Gastroesophageal sphincter (tissue), 4 donors: Measurements from ENCODE around the gene NUDT4. TPM values are rescaled to one million over a fixed set of nuclear protein-coding genes. Genes with fewer than 3 reads are reported as not detected.

Source experiments
- ATAC-seq: fragments of 150-250 bp; one replicate; pipeline ENCODE4 v1.9.1; 2016; ENCODE audit warnings: mild to moderate bottlenecking, moderate library complexity
- H3K27ac ChIP-seq, 4 donors: fragments of 200-600 bp; sonication (generic) in 3 of 4; 1 replicate in 3 of 4; 2 replicates in 1 of 4; pipeline ENCODE4 v1.5.1; 2016 to 2019
- H3K27me3 ChIP-seq: fragments of 200-600 bp; sonication (generic); one replicate; pipeline ENCODE4 v1.5.1; 2019
- H3K36me3 ChIP-seq, 2 donors: fragments of 200-600 bp; sonication (generic); one replicate each; pipeline ENCODE4 v1.5.1; 2019; ENCODE audit warnings: control low read depth in 1 of 2
- H3K4me1 ChIP-seq, 3 donors: fragments of 200-600 bp; sonication (generic); 1 replicate in 2 of 3; 2 replicates in 1 of 3; pipeline ENCODE4 v1.5.1; 2016 to 2019; ENCODE audit warnings: control low read depth in 2 of 3
- H3K4me3 ChIP-seq, 2 donors: fragments of 200-600 bp; sonication (generic); one replicate each; pipeline ENCODE4 v1.5.1; 2019; ENCODE audit warnings: mild to moderate bottlenecking in 1 of 2, moderate library complexity in 1 of 2
- H3K9me3 ChIP-seq, 3 donors: fragments of 200-600 bp; sonication (generic); one replicate each; pipeline ENCODE4 v1.5.1; 2017 to 2019; ENCODE audit warnings: control low read depth in 2 of 3
- CTCF ChIP-seq, 4 experiments: fragments of 200-600 bp in 2 of 4; fragments of 450-650 bp in 2 of 4; sonication (generic) in 1 of 4; IDR thresholded peaks; one replicate each; pipeline ENCODE4 v1.5.1; 2017 to 2019; ENCODE audit warnings: antibody characterized with exemption in 4 of 4, mild to moderate bottlenecking in 2 of 4, moderate library complexity in 2 of 4
- EP300 ChIP-seq: sonication (generic); formaldehyde crosslinking; IDR thresholded peaks from one replicate; pipeline ENCODE4 v1.6.1; 2017; ENCODE audit warnings: antibody characterized with exemption, mild to moderate bottlenecking
- POLR2A ChIP-seq, 2 donors: fragments of 450-650 bp; IDR thresholded peaks; one replicate each; pipeline ENCODE4 v1.6.1; 2017; ENCODE audit warnings: antibody characterized with exemption in 2 of 2, mild to moderate bottlenecking in 2 of 2, moderate library complexity in 1 of 2
- POLR2AphosphoS5 ChIP-seq: sonication (generic); formaldehyde crosslinking; IDR thresholded peaks from one replicate; pipeline ENCODE4 v1.6.1; 2017; ENCODE audit warnings: antibody characterized with exemption
- WGBS, 2 donors: methylation state at CpG; one replicate each; pipeline ENCODE4 v1.1.5; 2018; ENCODE audit warnings: low coverage in 1 of 2; 5-methylcytosine and 5-hydroxymethylcytosine counted together
- total RNA-seq, 4 donors: library from RNA; depleted of rRNA; stranded (reverse); fragments of >200 nt; gene quantifications; one replicate each; pipeline ENCODE4 v1.1.0, GENCODE V29; 2016

The NUDT4 gene
- total RNA-seq, 4 donors from 2014 or later: 91.2 to 146 (median 94.3) TPM

- Histone ChIP-seq H3K27me3 (no peaks in the 10 kb centered on the region), H3K27ac (no peak overlapping the region), H3K4me3 (no peak overlapping the region), H3K4me1 (peaks cover 0 to 21% (median 5%) of the 10 kb centered on the region in 3 donors), H3K9me3 (no peaks in the 10 kb centered on the region), H3K36me3 (no peaks in the 10 kb centered on the region)
- TF ChIP-seq POLR2AphosphoS5 (no peak), POLR2A (IDR thresholded peaks at IDR 0.05) (no peak), CTCF (IDR thresholded peaks at IDR 0.05) (no peak), EP300 (no peak)
- ATAC-seq: no peak
- WGBS, 2 donors: 95% methylated on average over 3 of the region's 6 CpGs; no CpG with 5 or more reads in 1 of the 2 donors
Observed at GRCh38 chr12:93370947-93371346, 6.8 kb upstream of the NUDT4 start.

GRCh38 chr12:93373961-93374656 is 3.6 kb upstream of the NUDT4 start:
- TF ChIP-seq CTCF (IDR thresholded peaks at IDR 0.05) (no peak), POLR2AphosphoS5 (no peak), EP300 (no peak), POLR2A (IDR thresholded peaks at IDR 0.05) (no peak)
- Histone ChIP-seq H3K4me3 (no peak overlapping the region), H3K36me3 (no peaks in the 10 kb centered on the region), H3K27me3 (no peaks in the 10 kb centered on the region), H3K27ac (peak overlapping the region in 1 of 4 donors; percentile 27), H3K9me3 (no peaks in the 10 kb centered on the region), H3K4me1 (peaks cover 0 to 36% (median 5%) of the 10 kb centered on the region in 3 donors)
- WGBS, 2 donors: 47 to 95% methylated on average over 2 of the region's 2 CpGs
- no peak for ATAC-seq

GRCh38 chr12:93375906-93376305 is 1.8 kb upstream of the NUDT4 start:
- H3K36me3 ChIP-seq: no peaks in the 10 kb centered on the region
- H3K4me1 ChIP-seq: peaks cover 0 to 41% (median 5%) of the 10 kb centered on the region in 3 donors
- H3K4me3 ChIP-seq: peak overlapping the region in 1 of 2 donors; percentile 68
- H3K27me3 ChIP-seq: no peaks in the 10 kb centered on the region
- H3K9me3 ChIP-seq: no peaks in the 10 kb centered on the region
- WGBS, 2 donors: 97% methylated on average over 6 of the region's 6 CpGs
- TF ChIP-seq CTCF (IDR thresholded peaks at IDR 0.05) (no peak), POLR2AphosphoS5 (no peak), POLR2A (IDR thresholded peaks at IDR 0.05) (no peak)
- peak overlapping the region in 3 of 4 donors; percentile 95 to 99 (median 98) for H3K27ac ChIP-seq
- no peak for ATAC-seq

DNA sequence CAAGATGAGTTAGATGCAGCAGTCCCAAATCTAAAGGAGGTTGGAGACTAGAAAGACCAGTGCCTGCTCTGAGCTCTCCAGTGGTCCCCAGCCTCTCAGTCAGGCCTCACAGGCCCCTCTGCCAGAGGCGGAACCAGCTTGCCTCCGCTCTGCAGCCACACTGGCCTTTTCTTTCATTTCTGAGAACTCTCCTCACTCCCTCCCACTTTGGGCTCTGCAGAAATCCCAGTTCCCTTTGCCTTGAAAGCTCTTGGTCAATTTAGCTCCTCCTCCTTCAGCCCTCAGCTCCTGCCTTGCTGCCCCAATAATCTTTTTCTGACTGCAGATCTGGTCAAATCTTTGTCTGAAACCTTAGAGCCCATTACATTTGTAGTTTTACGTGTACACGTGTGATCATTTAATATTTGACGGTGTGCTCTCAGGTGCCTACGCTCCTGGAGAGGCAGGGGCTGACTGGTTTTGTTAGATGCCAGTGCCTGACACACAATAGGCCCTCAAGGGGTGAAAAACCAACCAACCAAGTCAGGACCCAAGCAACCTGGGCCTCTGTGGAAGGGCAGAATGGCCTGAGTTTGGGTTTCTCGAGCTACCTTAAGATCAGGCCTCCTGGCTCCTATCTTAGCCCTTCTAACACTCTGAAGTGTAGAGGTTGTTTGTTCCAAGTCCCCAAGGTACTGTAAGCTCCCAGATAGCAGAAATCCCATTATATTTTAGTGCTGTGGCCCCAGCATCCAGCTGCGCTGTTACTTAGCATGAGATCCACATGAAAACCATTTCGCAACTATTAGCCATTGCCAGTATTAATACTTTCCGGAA is 1.1 kb upstream of the NUDT4 start:
- H3K4me3 ChIP-seq: peak overlapping the region in 1 of 2 donors; percentile 68

More for the DNA sequence above, 1.1 kb upstream of the NUDT4 start:
- 48 to 81% methylated on average over 4 to 5 of the region's 10 CpGs for WGBS, 2 donors
- no peaks in the 10 kb centered on the region for H3K27me3 ChIP-seq
- peak overlapping the region; percentile 84 to 99 (median 96) for H3K27ac ChIP-seq
- no peak for ATAC-seq
- peaks cover 0 to 48% (median 10%) of the 10 kb centered on the region in 3 donors for H3K4me1 ChIP-seq
- no peaks in the 10 kb centered on the region for H3K36me3 ChIP-seq
- TF ChIP-seq POLR2A (IDR thresholded peaks at IDR 0.05) (no peak), EP300 (no peak), POLR2AphosphoS5 (no peak), CTCF (IDR thresholded peaks at IDR 0.05) (no peak)
- H3K9me3 ChIP-seq: no peaks in the 10 kb centered on the region
